SK-N-SH treated with all-trans-retinoic acid at 6 μM for 48 hours (cell line): ENCODE results near the gene LAMTOR4.
"Not testable (repeated sequence)": the region's sequence is repeated elsewhere in the genome, so short reads cannot be mapped to it uniquely, and the experiment has no call there.

Experiments used
- CREB5 ChIP-seq: fragments of 250-450 bp; sonication (Bioruptor Pico); IDR thresholded peaks from 2 replicates; pipeline ENCODE4 v1.5.1; 2020; ENCODE audit warnings: low read depth, mild to moderate bottlenecking, moderate library complexity
- GLIS3 ChIP-seq: fragments of 250-450 bp; sonication (Bioruptor Pico); IDR thresholded peaks from 2 replicates; pipeline ENCODE4 v1.5.0; 2020; ENCODE audit warnings: mild to moderate bottlenecking, moderate library complexity
- ISL1 ChIP-seq: fragments of 250-450 bp; sonication (Bioruptor Pico); IDR thresholded peaks from 2 replicates; pipeline ENCODE4 v2.1.2; 2022; ENCODE audit warnings: mild to moderate bottlenecking, moderate library complexity
- PATZ1 ChIP-seq: fragments of 250-450 bp; sonication (Bioruptor Pico); IDR thresholded peaks from 2 replicates; pipeline ENCODE4 v1.8.0; 2020; ENCODE audit warnings: mild to moderate bottlenecking, moderate library complexity, borderline replicate concordance
- POU6F1 ChIP-seq: fragments of 250-450 bp; sonication (Bioruptor Pico); IDR thresholded peaks from 2 replicates; pipeline ENCODE4 v1.8.0; 2021; ENCODE audit warnings: low read depth, mild to moderate bottlenecking, moderate library complexity, borderline replicate concordance
- PPARA ChIP-seq: fragments of 250-450 bp; sonication (Bioruptor Pico); IDR thresholded peaks from 2 replicates; pipeline ENCODE4 v1.5.0; 2020; ENCODE audit warnings: mild to moderate bottlenecking, borderline replicate concordance
- TCF4 ChIP-seq: fragments of 250-450 bp; sonication (Bioruptor Pico); IDR thresholded peaks from 2 replicates; pipeline ENCODE4 v1.8.0; 2021; ENCODE audit warnings: mild to moderate bottlenecking, moderate library complexity, borderline replicate concordance
- TOX ChIP-seq: fragments of 250-450 bp; sonication (Bioruptor Pico); IDR thresholded peaks from 2 replicates; pipeline ENCODE4 v1.8.0; 2021; ENCODE audit warnings: mild to moderate bottlenecking, moderate library complexity, borderline replicate concordance
- TSHZ2 ChIP-seq: fragments of 250-450 bp; sonication (Bioruptor Pico); IDR thresholded peaks from 2 replicates; pipeline ENCODE4 v1.5.0; 2020; ENCODE audit warnings: mild to moderate bottlenecking, moderate library complexity
- ZFP30 ChIP-seq: fragments of 450-650 bp; formaldehyde crosslinking; IDR thresholded peaks from 2 replicates; pipeline ENCODE4 v1.5.0; 2022; ENCODE audit warnings: mild to moderate bottlenecking, moderate library complexity
- ZNF70 ChIP-seq: fragments of 450-650 bp; formaldehyde crosslinking; IDR thresholded peaks from 2 replicates; pipeline ENCODE4 v1.5.0; 2020; ENCODE audit warnings: mild to moderate bottlenecking, moderate library complexity
- ZNF8 ChIP-seq: fragments of 450-650 bp; formaldehyde crosslinking; IDR thresholded peaks from 2 replicates; pipeline ENCODE4 v1.5.0; 2020; ENCODE audit warnings: mild to moderate bottlenecking, moderate library complexity
- TF ChIP-seq, protein P1 (sequence below): fragments of 250-450 bp; sonication (Bioruptor Pico); IDR thresholded peaks from 2 replicates; pipeline ENCODE4 v1.5.1; 2021; ENCODE audit warnings: mild to moderate bottlenecking, moderate library complexity

DNA sequence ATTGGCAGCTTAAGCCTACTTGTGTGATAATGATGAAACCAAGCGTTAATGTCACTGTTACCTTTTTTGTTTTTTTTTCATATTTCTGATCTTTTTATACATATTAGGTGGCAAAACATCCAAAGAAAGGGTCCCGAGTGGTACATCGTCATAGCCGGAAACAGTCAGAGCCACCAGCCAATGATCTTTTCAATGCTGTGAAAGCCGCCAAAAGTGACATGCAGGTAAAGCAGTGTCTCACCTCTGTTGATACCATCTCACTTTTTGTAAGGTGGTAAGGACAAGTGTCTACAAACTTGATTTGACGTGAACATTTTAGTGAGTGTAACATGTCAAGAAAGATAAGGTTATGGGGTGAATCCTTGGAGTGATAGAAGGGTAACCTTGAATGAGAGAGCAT lies 33.9 kb downstream of the LAMTOR4 start:
- TF ChIP-seq TSHZ2; TCF4; PATZ1 (CRISPR knock-in tag); POU6F1 (CRISPR knock-in tag); GLIS3 (CRISPR knock-in tag); ISL1 (CRISPR knock-in tag); ZFP30 (CRISPR knock-in tag); TOX (CRISPR knock-in tag); CREB5 (CRISPR knock-in tag); PPARA (CRISPR knock-in tag); ZNF70 (CRISPR knock-in tag); ZNF8 (CRISPR knock-in tag): not testable (repeated sequence)
- TF ChIP-seq, protein P1, sequence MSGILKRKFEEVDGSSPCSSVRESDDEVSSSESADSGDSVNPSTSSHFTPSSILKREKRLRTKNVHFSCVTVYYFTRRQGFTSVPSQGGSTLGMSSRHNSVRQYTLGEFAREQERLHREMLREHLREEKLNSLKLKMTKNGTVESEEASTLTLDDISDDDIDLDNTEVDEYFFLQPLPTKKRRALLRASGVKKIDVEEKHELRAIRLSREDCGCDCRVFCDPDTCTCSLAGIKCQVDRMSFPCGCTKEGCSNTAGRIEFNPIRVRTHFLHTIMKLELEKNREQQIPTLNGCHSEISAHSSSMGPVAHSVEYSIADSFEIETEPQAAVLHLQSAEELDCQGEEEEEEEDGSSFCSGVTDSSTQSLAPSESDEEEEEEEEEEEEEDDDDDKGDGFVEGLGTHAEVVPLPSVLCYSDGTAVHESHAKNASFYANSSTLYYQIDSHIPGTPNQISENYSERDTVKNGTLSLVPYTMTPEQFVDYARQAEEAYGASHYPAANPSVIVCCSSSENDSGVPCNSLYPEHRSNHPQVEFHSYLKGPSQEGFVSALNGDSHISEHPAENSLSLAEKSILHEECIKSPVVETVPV (CRISPR knock-in tag) = not testable (repeated sequence)
